Measurements from ENCODE around the gene RABL6.
"Not testable (repeated sequence)": the region's sequence is repeated elsewhere in the genome, so short reads cannot be mapped to it uniquely, and the experiment has no call there.

RABL6 gene

GRCh38 chr9:136760834-136761544 lies 46.8 kb upstream of the RABL6 start:
- H3K4me3 ChIP-seq (replicated peaks; ENCODE audit: insufficient read depth, low read length); H3K27ac ChIP-seq (replicated peaks); H3K27me3 ChIP-seq (ENCODE audit: insufficient read depth, poor library complexity, severe bottlenecking): not testable (repeated sequence)
- DNase-seq (ENCODE audit: low read depth in 1 of 2, low spot score in 1 of 2): peak; percentile 39 to 75
- peak; percentile 66 for TF ChIP-seq CTCF (IDR thresholded peaks at IDR 0.05; ENCODE audit: insufficient read depth, low read length)

GRCh38 chr9:136761545-136761981 lies 46.2 kb upstream of the RABL6 start:
- H3K27ac ChIP-seq (replicated peaks): no peak overlapping the region
- H3K4me3 ChIP-seq (replicated peaks; ENCODE audit: insufficient read depth, low read length): no peak overlapping the region
- H3K27me3 ChIP-seq (ENCODE audit: insufficient read depth, poor library complexity, severe bottlenecking): no peaks in the 10 kb centered on the region
- no peak for TF ChIP-seq POLR2AphosphoS5 (IDR thresholded peaks at IDR 0.05; ENCODE audit: low read depth)
- DNase-seq (ENCODE audit: low read depth in 1 of 2, low spot score in 1 of 2): no peak

GRCh38 chr9:136762221-136762691 lies 45.5 kb upstream of the RABL6 start:
- TF ChIP-seq SPI1 (IDR thresholded peaks at IDR 0.05; ENCODE audit: borderline replicate concordance, low read depth): no peak
- no peak for TF ChIP-seq POLR2AphosphoS5 (IDR thresholded peaks at IDR 0.05; ENCODE audit: low read depth)
- no peak for TF ChIP-seq REST (IDR thresholded peaks at IDR 0.05; ENCODE audit: insufficient replicate concordance, low read depth)
- TF ChIP-seq GABPA (IDR thresholded peaks at IDR 0.05; ENCODE audit: low read depth): no peak
- no peak for TF ChIP-seq CTCF (IDR thresholded peaks at IDR 0.05; ENCODE audit: insufficient read depth, low read length)
- DNase-seq (ENCODE audit: low read depth in 1 of 2, low spot score in 1 of 2): no peak
- Histone ChIP-seq H3K27ac (replicated peaks) (no peak overlapping the region), H3K27me3 (ENCODE audit: insufficient read depth, poor library complexity, severe bottlenecking) (no peaks in the 10 kb centered on the region), H3K4me3 (replicated peaks; ENCODE audit: insufficient read depth, low read length) (no peak overlapping the region)

- no peak for DNase-seq (ENCODE audit: low read depth in 1 of 2, low spot score in 1 of 2)
- TF ChIP-seq GABPA (IDR thresholded peaks at IDR 0.05; ENCODE audit: low read depth) (no peak), POLR2AphosphoS5 (IDR thresholded peaks at IDR 0.05; ENCODE audit: low read depth) (no peak), CTCF (IDR thresholded peaks at IDR 0.05; ENCODE audit: insufficient read depth, low read length) (no peak), REST (IDR thresholded peaks at IDR 0.05; ENCODE audit: insufficient replicate concordance, low read depth) (no peak), SPI1 (IDR thresholded peaks at IDR 0.05; ENCODE audit: borderline replicate concordance, low read depth) (no peak)
- Histone ChIP-seq H3K27me3 (ENCODE audit: insufficient read depth, poor library complexity, severe bottlenecking) (no peaks in the 10 kb centered on the region), H3K4me3 (replicated peaks; ENCODE audit: insufficient read depth, low read length) (no peak overlapping the region), H3K27ac (replicated peaks) (no peak overlapping the region)
These were observed 44.7 kb upstream of the RABL6 start for GRCh38 chr9:136762915-136763648.
